Osteocyte (in vitro differentiated cells): ENCODE data around the gene TM4SF20. TPM values are rescaled to one million over a fixed set of nuclear protein-coding genes. Genes with fewer than 3 reads are reported as not detected.

Experiments
- DNase-seq: peaks from one replicate; pipeline ENCODE4 v3.0.0; 2021; ENCODE audit warnings: mixed read lengths; ENCODE audit not compliant: unreplicated experiment; ENCODE audit errors: extremely low spot score
- H3K27ac Mint-ChIP-seq: one replicate; pipeline ENCODE4 v1.8.0; 2021; ENCODE audit warnings: mild to moderate bottlenecking, mixed read lengths; ENCODE audit not compliant: unreplicated experiment
- H3K27me3 Mint-ChIP-seq: one replicate; pipeline ENCODE4 v1.8.0; 2021; ENCODE audit warnings: mixed read lengths; ENCODE audit not compliant: unreplicated experiment
- H3K36me3 Mint-ChIP-seq: one replicate; pipeline ENCODE4 v1.8.0; 2021; ENCODE audit warnings: mixed read lengths; ENCODE audit not compliant: unreplicated experiment
- H3K4me1 Mint-ChIP-seq: one replicate; pipeline ENCODE4 v1.8.0; 2021; ENCODE audit warnings: mixed read lengths; ENCODE audit not compliant: unreplicated experiment
- H3K4me3 Mint-ChIP-seq: one replicate; pipeline ENCODE4 v1.8.0; 2021; ENCODE audit warnings: mild to moderate bottlenecking, moderate library complexity, mixed read lengths; ENCODE audit not compliant: unreplicated experiment
- H3K9me3 Mint-ChIP-seq: one replicate; pipeline ENCODE4 v1.8.0; 2021; ENCODE audit warnings: mixed read lengths; ENCODE audit not compliant: unreplicated experiment
- total RNA-seq: library from RNA; stranded (reverse); gene quantifications from 2 replicates; pipeline ENCODE4 v1.2.1, GENCODE V29; 2021
- TF ChIP-seq, protein P1 (sequence below): fragments of 200-600 bp; sonication (generic); IDR thresholded peaks from 2 replicates; pipeline ENCODE4 v1.5.0; 2021; ENCODE audit warnings: antibody characterized with exemption, mild to moderate bottlenecking, moderate library complexity

Gene TM4SF20
- total RNA-seq, 1 donor from 2014 or later = not detected

DNA sequence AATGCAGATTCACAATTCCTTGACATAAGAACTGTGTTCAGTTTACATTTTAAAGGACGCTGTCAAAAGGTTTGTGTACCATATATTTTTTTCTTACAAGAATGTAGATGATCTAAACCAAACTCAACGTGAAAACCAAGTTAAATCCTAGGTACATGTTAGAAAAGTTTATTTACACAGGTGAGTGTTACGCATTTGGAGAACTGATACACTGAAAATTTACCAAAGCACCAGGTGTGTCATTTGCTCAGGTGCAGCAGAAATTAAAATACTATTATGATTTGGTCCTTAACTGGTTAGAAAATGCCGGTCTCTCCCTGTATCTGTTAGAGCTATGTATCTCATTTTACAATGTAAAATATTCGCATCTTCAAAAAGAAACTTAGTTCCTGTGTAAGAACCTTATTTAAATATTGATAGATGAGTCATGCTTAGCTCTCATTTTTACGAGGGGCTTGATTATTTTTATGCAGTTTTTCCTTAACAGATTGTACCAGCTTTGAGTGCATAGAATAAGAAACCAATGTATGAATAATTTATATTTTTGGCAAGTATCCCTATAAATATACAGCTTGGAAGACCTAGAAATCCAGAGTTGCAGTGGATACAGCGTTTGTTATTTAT lies 29.0 kb downstream of the TM4SF20 start:
- TF ChIP-seq, protein P1, sequence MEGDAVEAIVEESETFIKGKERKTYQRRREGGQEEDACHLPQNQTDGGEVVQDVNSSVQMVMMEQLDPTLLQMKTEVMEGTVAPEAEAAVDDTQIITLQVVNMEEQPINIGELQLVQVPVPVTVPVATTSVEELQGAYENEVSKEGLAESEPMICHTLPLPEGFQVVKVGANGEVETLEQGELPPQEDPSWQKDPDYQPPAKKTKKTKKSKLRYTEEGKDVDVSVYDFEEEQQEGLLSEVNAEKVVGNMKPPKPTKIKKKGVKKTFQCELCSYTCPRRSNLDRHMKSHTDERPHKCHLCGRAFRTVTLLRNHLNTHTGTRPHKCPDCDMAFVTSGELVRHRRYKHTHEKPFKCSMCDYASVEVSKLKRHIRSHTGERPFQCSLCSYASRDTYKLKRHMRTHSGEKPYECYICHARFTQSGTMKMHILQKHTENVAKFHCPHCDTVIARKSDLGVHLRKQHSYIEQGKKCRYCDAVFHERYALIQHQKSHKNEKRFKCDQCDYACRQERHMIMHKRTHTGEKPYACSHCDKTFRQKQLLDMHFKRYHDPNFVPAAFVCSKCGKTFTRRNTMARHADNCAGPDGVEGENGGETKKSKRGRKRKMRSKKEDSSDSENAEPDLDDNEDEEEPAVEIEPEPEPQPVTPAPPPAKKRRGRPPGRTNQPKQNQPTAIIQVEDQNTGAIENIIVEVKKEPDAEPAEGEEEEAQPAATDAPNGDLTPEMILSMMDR = no peak
- no peaks in the 10 kb centered on the region for H3K27me3 Mint-ChIP-seq
- H3K4me3 Mint-ChIP-seq = no peak overlapping the region
- no peaks in the 10 kb centered on the region for H3K4me1 Mint-ChIP-seq
- no peak for DNase-seq
- no peak overlapping the region for H3K27ac Mint-ChIP-seq
- no peaks in the 10 kb centered on the region for H3K9me3 Mint-ChIP-seq
- H3K36me3 Mint-ChIP-seq = peaks cover 32% of the 10 kb centered on the region

DNA sequence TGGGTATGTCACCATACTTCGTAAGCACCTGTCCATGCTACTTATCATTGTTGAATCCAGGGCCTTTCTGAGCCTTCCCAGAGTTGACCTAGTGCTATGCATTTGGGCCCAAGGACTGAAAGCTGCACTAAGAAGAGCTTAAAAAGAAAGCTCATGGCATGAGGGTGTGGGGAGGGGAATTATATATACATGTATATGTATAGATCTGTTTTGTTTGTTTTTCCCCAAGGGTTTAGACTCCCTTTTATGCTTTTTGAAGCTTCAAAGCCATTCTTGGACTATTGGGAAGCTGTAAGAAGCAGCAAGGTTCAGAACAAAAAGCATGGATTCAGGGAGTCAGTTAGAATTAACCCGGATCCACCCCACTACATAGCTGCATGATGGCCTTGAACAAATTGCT lies 30.8 kb downstream of the TM4SF20 start:
- Mint-ChIP-seq H3K9me3 (no peaks in the 10 kb centered on the region), H3K36me3 (peaks cover 28% of the 10 kb centered on the region), H3K27ac (no peak overlapping the region), H3K4me1 (no peaks in the 10 kb centered on the region), H3K27me3 (no peaks in the 10 kb centered on the region), H3K4me3 (no peak overlapping the region)
- DNase-seq = no peak
- TF ChIP-seq, protein P1 = no peak

DNA sequence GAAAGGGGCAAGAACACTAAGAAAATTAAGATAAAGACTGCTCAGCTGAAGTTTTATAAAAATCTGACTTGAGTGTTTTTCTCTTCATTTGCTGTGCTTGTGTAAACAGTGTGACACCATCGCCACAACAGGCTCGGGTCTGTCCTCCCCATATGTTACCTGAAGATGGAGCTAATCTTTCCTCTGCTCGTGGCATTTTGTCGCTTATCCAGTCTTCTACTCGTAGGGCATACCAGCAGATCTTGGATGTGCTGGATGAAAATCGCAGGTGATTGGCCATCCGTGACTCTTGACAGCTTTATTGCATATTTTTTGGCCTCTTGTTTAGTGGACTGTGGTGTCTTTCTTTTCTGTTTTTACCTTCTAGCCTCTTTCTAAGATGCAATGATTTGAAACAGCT lies 32.0 kb downstream of the TM4SF20 start:
- TF ChIP-seq, protein P1 = no peak
- H3K27ac Mint-ChIP-seq = no peak overlapping the region
- H3K27me3 Mint-ChIP-seq = no peaks in the 10 kb centered on the region
- H3K4me1 Mint-ChIP-seq = no peaks in the 10 kb centered on the region
- H3K36me3 Mint-ChIP-seq = peaks cover 26% of the 10 kb centered on the region
- DNase-seq = no peak
- H3K4me3 Mint-ChIP-seq = no peak overlapping the region
- H3K9me3 Mint-ChIP-seq = no peaks in the 10 kb centered on the region

DNA sequence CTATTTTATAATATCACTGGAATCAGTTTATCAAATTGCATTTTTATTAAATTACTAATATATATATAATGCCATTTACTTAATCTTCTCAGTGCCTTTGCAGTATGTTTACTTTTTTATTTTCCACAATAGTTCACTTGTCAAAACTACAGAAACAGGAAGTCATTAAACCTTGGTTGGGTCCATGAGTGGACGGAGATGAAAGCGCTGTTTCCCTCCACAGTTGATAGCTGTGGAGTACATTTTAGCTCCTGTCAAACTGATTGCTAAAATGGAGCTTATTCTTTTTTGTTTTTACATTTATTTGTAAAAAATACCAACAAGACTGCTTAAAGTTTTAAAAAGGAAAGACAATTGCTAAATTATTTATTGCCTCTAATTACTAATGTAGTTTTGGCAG lies 34.9 kb downstream of the TM4SF20 start:
- TF ChIP-seq, protein P1 = no peak
- Mint-ChIP-seq H3K36me3 (peaks cover 35% of the 10 kb centered on the region), H3K4me3 (no peak overlapping the region), H3K27ac (no peak overlapping the region), H3K27me3 (no peaks in the 10 kb centered on the region), H3K4me1 (no peaks in the 10 kb centered on the region), H3K9me3 (no peaks in the 10 kb centered on the region)
- no peak for DNase-seq

DNA sequence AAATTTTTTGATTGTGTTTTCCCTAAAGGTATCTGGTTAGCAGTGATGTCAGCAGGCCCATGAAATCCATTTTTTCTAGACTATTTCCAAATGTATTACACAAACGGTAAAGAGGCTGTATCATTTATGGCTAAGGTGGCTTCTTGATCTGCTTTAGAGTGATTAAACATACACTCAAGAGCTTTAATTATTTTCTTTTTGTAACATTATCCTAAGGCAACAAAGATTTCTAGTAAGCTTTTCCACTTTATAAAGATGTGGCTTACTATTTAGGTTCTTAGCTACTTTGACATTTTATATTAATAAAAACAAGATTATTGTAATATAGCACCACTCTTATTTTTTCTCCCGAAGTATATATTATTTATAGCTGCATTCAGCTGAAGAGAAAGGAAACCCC lies 37.6 kb downstream of the TM4SF20 start:
- DNase-seq = no peak
- Mint-ChIP-seq H3K36me3 (peaks cover 32% of the 10 kb centered on the region), H3K27ac (no peak overlapping the region), H3K4me1 (no peaks in the 10 kb centered on the region), H3K4me3 (no peak overlapping the region), H3K27me3 (no peaks in the 10 kb centered on the region), H3K9me3 (no peaks in the 10 kb centered on the region)
- TF ChIP-seq, protein P1 = no peak
